GM18861 (cell line): ENCODE results near the gene LYZL1.
"Not testable (repeated sequence)": the region's sequence is repeated elsewhere in the genome, so short reads cannot be mapped to it uniquely, and the experiment has no call there.

Experiments used
- ATAC-seq: cut with Tn5 transposase; IDR thresholded peaks from one replicate; pipeline ENCODE4 v1.9.1; 2021; ENCODE audit not compliant: unreplicated experiment

The LYZL1 gene

DNA sequence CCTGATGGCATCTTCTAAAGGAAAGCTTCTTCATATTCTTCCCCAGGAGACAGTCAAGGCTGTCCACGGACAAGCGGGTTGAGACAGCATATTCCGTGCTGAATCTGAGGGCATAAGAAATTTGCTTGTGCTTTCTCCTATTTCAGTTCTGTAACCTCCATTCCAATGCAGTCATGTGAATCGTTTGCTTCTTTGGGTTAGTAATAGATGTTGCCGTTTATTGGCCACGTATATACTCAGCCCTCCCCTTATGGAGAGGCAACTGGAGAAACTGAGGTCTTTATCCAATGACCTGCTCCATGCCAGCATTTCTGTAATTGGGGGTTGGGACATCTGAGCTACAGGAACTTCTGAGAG, 38.9 kb downstream of the LYZL1 start:
- ATAC-seq, result no peak

DNA sequence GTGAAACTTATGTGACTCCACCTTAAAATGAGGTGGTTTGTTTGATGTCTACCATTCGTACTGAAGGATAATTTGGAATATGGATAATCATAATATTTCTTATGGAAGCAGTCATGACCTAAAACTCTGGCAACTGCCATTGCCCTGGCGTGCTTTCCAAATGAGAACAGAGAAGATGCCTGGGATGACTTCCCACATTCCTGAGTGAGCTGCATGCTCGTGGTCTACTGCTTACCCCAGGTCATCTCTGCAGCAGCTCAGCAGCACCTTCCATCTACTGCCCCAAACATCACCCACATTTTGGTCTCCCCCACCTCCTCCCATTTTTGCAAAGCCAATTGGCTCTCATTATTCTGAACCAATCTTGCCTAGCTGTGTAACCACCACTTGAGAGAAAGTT, 40.1 kb downstream of the LYZL1 start:
- no peak for ATAC-seq

DNA sequence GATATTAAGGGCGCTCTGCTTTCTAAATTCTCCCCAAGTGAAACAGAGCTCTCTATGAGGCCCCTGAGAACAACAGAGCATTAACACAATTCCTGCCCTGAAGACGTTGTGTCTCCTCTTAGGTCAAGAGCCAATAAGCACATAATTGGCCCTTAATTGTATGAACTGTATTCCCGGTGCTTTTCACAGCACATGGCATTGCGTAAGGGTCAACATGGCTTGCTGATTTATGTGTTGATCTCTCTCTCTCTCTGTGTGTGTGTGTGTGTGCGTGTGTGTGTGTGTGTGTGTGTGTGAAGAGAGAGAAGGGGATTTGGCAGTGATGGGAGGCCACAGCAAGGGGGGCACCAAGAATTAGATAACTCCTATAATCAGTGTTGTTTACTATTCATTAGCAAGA, 40.5 kb downstream of the LYZL1 start:
- ATAC-seq, result no peak

DNA sequence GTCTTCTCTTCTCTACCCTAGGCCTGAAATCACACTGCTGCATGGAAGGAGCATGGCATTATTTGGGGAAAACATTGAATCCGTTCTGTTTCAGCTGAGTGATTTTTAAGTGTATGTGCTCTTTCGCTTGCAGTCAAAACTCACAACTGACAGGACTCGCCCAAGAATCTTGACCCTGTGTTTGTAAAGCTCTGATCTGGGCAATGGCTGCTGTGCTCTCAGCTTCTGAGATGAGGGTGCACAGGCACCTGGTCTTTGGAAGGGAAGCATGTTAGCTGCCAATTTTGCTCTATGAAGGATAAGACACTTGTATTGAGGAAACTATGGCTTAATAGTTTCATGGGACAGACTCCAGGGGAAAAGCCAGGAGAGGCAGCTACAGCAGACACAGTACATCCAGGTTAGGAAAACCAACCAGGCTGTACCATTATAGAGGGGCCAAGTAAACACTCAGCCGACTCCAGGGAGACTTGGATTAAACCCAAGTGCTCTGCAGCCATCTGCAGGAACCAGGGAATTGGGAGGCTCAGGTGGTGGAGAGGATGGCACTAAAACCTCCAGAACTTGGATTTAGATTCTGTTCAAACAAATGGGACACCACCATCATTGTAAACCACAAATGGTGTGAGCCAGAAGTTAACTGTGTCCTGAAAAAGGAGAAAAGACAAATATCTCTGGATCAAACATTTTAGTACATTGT, 43.3 kb downstream of the LYZL1 start:
- no peak for ATAC-seq

DNA sequence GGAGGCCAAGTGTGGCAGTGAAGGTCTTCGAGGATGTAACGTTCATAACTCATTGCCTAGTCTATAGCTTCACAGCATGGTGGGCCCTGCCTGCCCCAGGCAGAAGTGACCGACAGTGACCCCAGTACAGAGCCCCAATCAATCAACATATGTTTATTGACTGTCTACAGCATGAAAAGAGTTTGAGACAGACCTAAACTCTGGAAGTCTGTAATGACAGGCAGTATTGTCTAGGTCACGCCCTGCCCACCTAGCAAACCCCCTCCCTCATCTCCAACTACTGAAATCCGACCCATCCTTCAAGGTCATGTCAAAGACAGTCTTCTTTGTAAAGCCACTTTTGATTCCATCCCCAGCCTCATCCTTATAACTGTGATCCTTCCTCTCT, 43.9 kb downstream of the LYZL1 start:
- ATAC-seq, result no peak

DNA sequence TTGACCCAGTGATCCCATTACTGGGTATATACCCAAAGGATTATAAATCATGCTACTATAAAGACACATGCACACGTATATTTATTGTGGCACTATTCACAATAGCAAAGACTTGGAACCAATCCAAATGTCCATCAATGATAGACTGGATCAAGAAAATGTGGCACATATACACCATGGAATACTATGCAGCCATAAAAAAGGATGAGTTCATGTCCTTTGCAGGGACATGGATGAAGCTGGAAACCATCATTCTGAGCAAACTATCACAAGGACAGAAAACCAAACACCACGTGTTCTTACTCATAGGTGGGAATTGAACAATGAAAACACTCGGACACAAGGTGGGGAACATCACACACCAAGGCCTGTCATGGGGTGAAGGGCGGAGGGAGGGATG, 48.7 kb downstream of the LYZL1 start:
- not testable (repeated sequence) for ATAC-seq

DNA sequence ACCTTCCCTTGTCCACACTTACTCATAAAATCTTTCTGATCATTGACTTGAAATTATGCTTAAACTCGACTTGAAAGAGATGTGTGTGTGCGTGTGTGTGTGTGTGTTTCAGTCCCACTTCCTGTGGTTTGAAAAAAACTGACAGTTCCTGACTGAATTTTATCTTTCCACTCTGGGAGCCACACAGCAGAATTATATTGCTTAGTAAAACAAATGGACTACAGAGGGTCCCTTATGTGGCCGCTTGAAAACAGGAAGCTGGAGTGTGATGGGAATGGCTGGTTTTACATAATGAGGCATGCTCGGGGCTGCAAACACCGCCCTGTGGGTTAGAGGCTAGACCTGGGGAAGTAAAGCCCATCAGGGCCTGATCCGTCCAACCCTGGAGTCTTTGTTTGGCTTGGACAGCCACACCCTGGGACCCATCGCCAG, 54.8 kb downstream of the LYZL1 start:
- ATAC-seq, result no peak

DNA sequence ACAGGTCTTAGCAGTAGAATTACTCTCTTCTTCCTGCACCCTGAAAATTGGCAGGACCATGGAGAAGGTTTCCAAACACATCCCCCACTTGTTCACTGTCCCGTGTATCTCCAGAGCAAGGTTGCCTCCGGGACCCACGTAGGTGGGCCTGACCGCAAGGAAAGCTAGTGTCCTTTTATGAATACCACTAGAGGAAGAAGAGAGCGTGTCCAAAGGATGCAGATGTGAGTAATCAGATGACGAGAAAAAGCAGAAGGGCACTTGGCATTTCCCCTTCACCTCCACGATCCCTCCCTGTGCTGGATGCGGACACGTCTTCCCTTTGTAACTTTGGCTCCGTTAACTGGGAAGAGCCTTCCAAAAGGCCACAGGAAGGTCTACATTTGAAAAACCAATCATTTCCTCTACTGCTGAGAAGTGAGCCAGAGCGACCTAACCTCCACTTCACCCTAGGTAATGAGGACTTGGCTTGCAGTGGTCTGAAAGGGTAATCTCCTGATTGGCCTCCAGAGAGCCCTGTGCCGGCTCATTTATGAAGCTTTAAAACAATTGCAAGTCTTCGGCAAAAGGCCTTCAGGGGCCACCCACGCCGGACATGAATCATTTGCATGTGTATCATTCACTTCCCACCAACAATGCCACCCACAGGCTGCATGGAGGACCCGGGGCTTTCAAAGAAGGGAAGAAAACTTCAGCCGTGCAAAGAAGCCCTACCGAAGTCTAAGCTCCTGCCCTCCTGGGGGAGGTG, 55.4 kb downstream of the LYZL1 start:
- no peak for ATAC-seq

DNA sequence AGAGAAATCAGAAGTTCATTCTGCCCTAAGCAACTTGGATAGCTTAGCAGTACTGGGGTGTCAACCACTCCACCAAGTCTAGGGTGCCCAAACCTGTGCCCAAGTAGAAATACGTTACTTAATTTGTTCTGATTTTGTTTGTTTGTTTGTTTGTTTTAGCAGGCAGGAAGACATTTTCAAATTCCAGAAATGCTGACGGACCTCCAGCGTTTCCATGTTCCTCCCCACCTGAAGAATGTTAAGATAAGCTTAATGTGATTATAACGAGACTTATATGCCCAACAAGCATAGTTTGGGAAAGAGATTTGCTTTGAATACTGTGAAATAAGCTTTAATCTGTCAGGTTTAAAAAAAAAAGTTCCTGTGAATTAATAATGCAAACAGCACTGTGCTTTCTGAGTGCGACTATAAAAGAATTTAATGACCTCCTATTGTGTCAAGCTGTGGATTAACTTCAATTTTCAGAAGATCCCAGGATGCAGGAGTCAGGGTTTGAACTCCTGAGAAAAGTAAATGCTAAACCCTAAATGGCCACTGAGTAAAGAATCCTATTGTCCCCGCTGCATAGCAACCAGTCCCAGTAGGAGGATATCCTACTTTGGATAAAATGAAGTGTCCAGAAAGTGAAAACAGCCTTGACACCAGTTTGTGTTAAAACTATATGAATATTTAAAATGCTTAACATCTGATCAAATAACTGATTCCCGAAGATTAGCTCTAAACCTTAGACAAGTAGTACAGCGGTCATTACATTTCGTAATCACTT, 56.5 kb downstream of the LYZL1 start:
- ATAC-seq, result no peak

DNA sequence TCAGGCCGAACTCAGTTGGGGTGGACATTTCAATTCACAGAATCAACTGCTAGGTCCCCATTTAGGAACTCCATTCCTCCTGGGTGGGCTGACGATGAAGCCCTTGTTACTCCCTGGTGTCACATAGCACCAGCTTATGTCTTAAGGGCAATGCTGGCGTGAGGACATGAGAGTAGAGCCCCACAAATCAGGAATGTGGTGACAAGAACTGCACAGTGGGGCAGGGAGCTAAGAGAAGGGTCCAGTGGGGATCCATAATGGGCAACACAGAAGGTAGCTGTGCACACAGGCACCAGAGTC, 57.0 kb downstream of the LYZL1 start:
- ATAC-seq, result no peak

DNA sequence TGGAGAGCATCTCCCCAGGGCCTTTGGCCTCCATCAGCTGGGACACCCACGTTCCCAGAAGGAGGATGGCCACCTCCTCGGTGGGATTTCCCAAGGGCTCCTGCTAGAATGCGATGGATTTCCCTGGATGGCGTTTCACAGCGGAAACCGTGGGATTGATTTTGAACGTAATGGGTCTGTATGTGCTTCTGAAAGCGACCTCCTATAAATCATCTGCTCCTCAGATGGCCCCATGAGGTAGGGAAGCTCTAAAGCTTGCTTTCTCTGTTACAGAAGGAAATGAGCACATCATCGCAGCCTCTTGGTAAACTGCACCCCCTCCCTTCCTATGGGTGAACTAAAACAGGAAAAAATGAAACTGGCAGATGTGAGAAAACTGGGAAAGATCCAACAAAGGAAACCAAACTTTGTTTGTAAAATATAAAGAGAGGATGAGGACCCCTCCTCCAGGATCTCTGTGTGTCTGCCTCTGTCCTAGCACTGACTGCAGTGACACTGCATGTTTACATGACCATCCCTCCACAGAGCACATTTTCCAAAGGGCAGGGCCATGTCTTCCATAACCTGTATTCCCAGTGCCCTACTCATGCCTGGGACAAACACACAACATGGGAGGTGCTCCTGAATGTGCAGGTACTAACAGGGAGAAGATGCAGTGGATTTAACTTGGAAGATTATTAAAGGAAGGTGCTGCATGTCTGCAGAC, 57.6 kb downstream of the LYZL1 start:
- ATAC-seq, result no peak

DNA sequence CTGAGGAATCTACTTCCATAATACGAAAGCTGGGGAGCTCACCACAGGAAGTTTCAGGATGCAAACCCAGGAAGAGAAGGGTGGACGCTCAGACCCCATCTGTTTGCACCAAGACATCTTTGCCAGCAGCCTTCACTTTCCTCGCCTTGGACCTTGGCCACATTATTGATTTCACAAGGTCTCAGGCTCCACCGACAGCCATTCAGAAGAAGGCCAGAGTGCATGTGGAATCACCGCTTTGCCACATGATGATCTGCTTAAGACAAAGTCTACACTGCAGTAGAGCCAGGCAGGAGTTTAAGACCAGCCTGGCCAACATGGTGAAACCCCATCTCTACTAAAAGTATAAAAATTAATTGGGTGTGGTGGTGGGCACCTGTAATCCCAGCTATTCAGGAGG, 60.0 kb downstream of the LYZL1 start:
- no peak for ATAC-seq

DNA sequence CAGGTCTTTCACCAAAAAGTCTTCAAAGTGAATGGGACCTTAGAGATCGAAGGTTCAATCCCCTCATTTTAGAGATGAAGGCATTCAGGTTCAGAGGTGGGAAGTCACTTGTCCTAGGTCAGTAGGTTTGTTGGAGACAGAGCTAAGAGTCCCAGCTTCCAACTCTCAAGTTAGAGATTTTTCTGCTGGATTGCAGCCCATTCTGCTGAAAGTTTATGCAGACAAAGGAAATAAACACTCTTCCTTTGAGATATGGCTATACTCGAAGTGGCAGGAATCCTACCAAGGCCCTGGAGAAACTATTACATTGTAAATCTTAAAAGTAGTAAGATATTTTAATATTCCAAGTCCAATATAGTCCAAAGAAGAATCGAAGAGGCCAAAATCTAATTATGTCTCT, 64.4 kb downstream of the LYZL1 start:
- no peak for ATAC-seq

DNA sequence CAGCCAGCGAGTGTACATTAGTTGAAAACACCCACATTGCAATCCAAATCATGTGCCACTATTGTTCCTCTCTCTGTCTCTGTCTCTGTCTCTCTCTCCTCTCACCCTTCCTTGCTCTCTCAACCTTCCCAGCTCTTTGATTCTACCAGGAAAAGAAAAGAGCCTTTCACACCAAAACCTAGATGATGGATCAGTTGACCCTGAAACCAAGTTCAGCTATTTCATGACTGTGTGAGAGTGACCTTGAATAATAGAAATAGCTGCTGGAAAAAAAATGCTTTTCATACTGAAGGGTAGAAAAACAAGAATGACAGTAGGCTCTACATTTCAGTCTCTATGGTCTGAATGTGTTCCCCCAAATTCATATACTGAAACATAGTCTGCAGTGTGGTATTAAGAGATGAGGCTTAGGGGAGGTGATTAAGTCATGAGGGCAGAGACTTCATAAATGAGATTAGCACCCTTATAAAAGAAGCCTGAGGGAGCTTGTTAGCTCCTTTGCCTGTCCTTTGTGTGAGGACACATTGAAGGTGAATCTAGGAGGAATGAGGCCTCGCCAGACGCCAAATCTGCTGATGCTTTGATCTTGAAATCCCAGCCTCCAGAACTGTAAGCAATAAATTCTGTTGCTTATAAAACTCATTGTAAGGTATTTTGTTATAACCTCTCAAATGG, 65.2 kb downstream of the LYZL1 start:
- ATAC-seq, result no peak

DNA sequence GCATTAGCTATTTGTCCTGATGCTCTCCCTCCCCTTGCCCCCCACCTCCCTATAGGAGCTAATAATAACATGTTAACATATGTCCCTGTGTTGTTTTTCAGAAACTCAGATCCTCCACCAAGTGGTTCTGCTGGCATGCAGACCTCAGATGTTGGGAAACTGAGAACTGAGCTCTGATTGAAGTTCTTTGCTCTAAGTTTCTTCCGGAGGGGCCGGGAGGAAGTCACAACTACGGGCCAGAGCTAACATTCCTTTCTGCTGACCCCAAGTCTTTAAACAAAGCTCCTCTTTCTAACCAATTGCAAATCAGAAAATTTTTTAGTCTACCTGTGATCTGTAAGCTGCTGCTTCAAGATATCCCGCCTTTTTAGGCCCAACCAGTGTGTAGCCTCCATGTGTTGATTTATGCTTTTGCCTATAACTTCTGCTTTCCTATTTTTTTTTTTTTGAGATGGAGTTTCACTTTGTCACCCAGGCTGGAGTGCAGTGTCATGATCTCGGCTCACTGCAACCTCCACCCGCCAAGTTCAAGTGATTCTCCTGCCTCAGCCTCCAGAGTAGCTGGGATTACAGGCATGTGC, 66.6 kb downstream of the LYZL1 start:
- ATAC-seq, result no peak

DNA sequence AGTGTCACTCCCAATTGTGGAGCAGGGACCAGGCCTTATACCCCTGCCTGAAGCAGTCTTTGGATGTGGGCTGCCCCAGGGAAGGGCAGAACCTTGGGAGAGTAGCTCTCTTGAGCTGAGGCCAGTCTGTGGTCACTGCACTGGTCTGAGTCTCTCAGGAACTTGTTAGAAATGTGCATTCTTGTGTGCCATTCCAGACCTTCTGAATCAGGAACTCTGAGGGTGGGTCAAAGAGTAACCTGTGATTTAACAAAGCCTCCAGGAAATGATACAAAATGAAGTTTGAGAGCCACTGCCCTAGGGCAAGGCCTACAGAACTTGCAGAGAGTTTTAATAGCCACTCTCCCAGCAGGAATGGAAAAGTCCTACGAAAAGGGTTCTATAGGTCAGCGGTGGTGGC, 68.1 kb downstream of the LYZL1 start:
- no peak for ATAC-seq

DNA sequence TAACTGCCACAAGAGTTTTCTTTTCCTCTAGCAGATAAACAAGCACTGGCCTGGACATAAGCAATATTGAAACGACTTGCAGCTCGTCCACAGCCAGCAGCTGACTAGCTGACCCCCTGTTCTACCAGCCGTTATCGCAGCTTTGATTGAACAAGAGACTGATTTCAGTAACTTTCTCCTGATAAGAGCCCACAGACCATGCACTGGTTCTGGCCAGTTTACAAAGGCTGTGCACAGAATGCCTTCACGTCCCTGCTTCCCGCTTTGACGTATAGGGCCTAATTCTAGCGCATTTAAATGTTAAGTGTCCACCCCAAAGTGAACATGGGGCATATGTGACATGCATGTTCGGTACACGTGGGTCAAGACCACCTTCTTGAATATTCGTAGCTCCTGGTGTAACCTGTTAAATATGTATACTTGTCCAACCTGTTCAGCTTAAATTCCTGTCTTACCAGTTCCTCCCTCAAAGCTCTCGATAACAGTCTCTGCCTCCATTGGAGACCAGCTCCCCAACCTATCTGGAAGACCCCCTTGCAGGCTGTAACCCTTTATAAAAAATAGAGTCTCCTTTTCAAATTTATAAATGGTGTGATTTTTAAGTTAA, 69.2 kb downstream of the LYZL1 start:
- ATAC-seq, result no peak

DNA sequence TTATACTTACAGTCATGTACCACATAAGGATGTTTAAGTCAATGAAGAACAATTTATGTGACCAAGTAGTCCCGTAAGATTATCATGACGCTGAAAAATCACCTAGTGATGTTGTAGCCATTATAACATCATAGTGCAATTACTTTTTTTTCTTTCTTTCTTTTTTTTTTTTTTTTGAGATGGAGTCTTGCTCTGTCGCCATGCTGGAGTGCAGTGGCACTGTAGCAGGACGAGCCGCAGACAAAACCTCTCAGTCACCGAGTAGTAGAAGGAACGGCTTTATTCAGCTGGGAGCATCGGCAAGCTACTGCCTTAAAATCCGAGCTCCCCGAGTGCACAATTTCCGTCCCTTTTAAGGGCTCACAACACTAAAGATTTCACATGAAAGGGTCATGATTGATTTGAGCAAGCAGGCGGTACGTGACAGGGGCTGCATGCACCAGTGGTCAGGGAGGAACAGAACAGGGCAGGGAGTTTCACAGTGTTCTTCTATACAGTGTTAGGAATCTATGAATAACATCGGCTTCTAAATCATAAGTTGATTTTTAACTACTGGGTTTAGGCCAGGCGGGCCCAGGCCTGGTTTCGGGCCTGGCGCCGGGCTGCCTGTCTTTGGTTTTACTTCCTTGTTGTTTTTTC, 71.5 kb downstream of the LYZL1 start:
- ATAC-seq, result not testable (repeated sequence)
